ENCODE measurements around the gene BUD13.
A peak's percentile ranks its signal among the peaks of the same experiment; 100 is the strongest.

Gene BUD13

DNA sequence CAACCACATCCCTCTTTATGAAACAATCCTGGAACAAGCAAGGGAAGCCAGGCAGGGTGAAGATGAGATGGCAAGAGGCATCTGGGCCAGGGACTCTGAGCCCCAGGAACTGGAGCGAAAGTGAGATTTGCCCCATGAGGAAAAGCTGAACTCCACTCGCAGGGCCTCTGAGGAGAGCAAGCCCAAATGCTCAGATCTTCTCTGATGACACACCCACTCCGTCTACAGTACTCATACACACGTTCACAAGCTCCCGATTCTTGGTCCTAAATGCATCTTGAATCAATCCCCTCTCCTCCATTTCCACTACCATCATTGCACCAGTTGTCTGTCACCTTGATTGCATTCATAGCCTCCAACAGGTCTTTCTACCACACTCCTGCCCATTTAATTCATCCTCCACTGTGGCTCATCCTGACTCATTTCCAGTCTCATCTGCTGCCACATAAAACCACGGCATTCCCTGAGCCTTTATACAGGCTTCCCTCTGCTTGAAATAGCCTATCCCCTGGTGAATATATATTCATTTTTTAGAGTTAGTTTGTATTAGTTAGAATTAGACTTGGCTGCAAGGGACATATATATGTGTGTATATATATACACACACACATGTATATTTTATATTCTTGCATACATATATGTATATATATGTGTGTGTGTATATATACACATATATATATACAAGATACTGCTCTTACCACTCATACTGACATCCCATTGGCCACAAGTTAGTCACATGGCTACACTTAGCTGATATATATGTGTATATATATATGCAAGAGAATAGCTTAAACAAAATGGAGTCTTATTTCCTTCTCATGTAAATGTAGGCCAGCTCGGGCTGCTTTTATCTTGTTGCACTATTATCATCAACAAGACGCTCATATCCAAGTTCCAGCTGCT lies 20.3 kb upstream of the BUD13 start:
- DNase-seq (ENCODE audit: low read depth) = no peak

DNA sequence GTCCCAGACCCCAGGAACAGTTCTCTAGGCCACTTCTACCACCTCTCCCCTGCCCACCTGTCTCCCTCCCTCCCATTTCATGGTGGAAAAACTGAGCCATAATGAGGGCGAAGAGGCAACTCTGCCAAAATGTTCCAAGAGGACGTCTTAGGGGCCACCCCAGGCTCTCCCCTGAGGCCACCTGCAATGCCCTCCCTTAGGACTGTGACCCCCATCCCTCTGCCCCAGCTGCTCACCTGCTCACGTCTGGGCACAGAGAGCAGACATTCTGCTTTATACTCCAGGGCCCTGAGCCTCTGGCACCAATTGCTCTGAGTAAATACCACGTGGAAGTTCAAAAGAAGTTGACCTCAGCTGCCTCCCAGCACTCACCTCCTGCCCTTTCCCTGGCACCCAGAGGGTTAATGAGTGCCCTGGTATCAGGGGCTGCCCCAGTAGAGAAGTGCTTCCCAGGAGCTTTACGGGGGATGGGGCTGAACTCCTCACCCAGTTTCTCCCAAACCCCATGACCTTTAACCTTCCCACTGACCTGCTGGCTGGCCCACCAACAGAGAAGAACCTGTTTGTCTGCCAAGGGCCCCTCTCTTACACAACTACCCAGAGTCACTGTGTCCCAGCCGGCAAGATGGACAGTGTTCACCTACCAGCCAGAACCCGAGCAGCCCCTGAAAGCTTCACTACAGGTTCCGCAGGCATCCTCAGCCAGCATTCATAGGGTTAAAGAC lies 19.5 kb upstream of the BUD13 start:
- DNase-seq (ENCODE audit: low read depth) = no peak

DNA sequence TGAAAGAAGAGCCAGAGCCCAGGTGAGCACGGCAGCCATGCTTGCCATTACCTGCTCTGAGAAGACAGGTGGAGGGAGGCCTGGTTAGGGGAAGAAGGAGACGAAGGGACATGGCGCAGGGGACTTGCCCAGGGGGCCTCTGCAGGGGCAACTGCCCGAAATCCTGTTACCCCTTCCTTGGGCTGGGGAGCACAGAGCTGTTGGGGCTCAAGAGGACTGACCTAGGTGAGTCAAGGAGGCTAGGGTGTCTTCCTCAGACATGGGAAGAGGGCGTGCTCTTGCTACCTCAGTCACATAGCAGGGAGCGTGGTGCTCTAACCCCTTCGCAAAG lies 19.0 kb upstream of the BUD13 start, which contains the start of gene APOA5:
Gene APOA5, minus strand, starts transcription at position 67 of the 331 bp plus-strand sequence. Its CDS starts 19 bp downstream, at position 48.
- DNase-seq (ENCODE audit: low read depth) = no peak

DNA sequence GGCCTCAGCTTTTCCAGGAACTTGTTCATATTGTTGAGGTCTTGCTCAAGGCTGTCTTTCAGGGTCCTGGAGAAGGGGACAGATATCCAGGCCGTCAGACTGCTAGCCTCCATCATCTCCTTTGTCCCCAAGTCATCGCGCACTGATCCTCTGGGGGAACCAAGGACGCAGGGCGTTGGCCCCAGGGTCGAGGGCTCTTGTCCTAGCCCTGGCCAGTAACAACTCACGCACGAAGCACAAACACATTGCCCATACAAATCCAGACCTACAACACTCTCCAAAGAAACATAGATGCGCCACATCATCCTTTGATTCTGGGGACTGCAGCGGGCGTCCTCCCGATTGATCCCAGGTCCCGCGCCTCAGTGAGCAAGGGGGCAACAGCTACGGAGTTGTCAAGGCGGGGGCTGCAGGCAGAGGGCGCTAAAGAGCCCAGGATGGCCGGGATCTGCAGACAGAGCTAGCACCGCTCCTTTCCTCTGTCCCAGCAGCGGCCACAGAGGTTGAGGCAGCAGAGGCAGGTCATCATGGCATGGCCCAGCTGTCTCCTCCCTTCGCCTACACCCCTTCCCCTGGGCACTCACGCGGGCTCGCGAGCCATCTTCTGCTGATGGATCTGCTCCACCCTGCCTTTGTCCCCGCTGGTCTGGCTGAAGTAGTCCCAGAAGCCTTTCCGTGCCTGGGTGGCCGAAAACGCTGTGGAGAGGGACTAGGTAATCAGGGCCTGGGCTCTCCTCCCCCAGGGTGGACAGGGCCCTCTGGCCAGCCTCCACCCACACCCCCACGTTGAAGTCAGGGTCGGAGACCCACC lies 18.4 kb upstream of the BUD13 start:
- peak; percentile 65 for DNase-seq (ENCODE audit: low read depth)

DNA sequence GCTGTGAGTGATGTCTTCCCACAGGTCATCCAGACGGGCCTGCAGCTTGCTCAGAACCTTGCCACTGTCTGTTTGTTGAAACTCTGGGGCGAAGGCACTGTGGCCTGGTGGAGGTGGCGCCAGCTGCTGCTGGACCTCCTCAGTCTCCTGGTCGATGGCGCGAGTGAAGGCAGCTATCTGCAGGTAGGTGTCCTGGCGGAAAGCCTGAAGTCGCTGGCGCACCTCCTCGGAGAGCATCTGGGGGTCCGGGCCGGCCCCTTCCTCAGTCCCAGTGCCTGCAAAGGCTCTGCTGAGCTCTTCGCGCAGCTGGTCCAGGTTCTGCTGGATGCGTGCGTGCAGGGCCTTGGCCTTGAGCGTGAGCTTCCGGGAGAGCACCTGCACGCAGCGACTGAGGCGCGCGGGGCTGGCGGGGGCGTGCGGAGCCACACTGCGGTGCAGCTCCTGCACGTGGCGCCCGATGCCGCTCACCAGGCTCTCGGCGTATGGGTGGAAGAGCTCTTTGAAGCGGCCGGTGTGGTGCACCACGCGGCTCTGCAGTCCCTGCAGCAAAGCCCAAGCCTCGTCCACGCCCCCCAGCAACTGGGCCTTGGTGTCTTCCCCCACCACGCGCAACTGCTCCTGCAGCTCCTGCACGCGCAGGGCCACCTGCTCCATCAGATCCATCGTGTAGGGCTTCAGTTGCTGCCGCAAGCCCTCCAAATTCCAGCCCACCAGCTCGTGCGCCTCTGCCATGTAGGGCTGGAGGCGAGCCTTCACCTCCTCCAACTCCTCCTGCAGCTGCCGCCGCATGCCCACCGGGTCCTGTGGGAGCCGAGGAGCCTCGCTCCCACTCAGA lies 17.6 kb upstream of the BUD13 start:
- no peak for DNase-seq (ENCODE audit: low read depth)

DNA sequence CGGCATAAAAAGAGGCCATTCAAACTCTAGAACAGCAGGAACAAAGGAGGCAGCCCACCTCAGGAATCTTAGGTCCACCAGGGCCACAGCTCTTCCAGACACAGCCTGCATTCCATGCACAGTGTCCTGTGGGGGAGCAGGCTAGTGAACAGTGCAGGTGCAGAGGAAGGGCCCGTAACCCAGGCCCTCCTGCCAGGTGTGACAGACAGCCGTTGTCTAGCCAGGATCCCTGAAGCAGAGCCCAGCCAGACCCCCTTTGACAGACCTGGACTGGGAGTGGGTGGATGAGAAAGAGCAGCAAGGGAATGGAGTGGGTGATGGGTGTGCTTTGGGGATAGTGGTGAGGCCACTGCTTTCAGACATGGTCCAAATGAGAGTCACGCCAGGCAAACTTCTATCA lies 16.2 kb upstream of the BUD13 start:
- DNase-seq (ENCODE audit: low read depth) = no peak

DNA sequence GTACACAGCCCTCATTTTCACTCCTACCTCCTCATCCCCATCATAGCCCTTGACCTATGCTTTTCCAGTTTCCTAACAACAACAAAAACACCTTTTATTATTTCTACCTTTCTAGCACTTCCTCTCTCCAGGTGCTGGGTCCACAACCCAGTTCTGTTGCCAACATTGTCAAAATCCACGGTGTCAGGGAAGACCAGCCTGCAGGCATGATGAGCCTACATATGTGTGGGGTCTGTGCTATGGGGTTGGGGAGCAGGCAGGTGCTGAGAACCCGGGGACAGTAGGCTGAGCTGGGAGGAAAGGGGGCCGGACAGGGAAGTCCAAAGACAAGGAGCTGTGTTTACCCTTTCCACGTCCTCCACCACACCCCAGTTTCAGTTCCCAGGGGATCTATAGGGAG lies 15.7 kb upstream of the BUD13 start:
- no peak for DNase-seq (ENCODE audit: low read depth)

DNA sequence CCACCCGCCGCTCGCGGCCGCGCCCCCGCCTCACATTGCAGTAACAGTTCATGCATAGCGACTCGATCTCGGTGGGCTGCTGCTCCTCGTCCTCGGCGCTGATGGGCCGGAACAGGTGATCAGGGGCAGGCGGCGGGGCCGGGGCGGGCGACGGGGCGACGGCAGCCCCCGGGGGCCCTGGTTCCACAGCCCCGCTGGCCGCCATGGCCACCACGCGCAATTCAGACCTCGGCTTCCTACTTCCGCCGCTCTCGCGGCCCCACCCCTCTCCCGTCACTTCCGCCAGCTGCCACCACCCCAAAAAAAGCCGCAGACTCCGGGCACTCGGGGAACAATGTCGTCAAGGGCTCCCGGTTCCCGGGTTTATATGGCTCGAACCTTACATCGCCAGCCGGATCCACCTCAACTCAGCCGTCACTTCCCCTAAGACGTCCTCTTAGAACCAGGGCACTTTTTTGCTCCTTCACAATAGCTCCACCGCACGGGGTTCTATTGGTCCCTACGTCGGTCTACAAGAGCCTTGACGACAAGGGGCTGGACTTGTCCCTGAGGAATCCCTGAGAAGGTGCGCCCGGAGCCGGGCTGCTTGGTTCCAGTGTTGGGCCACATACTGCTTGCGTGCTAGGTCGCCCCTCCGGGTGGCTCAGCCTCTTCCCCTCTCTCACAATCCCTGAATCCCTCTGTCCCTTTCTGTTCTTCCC lies 15.1 kb upstream of the BUD13 start, which contains the start of gene ZPR1:
Gene ZPR1, minus strand, starts transcription at position 238 of the 701 bp plus-strand sequence. Its CDS starts 33 bp downstream, at position 205.
- peak; percentile 80 for DNase-seq (ENCODE audit: low read depth)

DNA sequence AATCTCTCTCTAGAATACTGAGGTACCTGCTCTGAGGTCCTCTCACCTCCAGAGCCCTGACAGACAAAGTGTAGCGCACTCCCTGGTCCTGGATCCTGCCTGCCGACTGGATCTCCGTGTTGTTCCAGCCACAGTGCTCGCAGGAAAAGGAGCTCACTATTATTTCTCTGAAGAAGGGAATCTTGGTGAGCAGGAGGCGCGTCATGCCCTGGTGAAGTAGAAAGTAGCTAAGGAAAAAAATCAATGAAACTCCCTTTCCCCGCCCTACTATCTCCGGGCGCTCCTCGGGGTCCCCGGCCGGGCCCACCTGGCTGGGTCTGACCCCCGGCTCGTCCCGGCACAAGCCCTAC lies 14.6 kb upstream of the BUD13 start:
- no peak for DNase-seq (ENCODE audit: low read depth)

DNA sequence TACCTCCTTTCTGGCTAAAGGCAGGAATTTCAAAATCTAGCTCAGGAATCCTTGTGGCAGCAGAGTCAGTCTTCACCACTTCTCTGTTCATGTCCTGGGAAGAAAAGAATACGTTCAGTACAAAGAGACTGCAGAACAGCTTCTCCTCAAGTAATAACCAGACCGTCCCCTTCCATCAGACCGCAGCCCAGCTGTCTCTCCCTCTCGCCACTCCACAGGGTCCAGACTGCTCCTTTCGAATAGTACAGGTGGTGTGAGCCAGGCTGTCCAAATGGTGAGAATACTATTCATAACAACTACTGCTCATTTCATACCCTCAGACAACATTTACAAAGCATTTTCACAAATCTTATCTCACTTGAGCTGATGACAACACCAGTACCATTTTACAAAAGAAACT lies 14.2 kb upstream of the BUD13 start:
- DNase-seq (ENCODE audit: low read depth) = no peak

DNA sequence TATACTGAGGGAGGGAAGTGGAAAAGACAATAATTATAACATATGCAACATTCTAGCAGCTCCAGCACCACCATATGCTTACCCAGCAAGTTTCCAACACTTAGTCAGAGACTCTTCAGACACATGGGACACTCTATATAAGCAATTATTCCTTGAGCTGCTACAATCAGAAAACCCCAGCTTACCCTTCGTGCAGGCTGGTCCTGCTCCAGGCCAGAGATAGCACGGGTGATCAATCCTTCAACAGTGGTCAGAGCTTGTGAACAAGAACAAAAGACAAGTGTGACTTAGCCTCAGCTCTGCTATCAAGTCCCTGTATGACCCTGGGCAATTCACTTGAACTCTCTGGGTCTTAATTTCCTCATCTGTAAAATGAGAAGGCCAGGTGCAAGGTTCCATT lies 13.5 kb upstream of the BUD13 start:
- no peak for DNase-seq (ENCODE audit: low read depth)

DNA sequence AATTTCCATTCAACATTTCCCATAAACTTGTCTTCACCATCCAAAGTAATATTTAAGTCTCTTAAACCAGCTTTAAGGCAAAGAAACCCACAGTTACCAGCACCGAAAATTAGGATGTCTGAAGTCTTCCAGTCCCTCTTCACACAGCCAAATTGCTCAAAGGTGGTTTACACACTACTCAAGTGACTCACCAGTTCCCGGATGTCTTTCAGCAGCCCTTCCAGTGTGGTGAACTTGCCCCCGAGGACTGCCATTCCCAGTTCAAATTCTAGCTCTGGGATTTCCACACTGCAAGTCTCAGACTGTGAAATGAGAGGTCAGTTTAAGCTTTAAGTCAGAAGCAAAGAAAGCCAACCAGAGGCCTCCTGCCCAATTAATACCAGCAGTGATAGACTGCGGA lies 9.9 kb upstream of the BUD13 start:
- no peak for DNase-seq (ENCODE audit: low read depth)

DNA sequence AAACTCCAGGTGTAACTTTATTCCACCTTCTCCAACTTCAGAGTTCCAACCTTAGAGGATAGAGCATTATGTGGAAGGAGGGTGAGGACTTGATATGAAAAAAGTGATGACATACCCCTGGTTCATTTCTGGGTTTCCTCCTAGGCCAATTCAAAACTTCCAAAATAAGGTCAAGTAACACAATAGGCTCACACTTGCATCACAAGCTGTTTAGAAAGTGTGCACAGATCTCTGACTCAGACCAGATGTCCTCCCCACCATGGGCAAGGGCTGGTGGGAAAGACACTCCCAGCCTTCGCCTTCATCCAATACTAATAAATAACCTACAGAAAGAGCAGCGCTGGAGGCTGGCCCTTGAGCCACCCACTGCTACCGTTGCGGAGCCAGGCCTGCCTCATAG lies 5.8 kb upstream of the BUD13 start:
- no peak for DNase-seq (ENCODE audit: low read depth)

DNA sequence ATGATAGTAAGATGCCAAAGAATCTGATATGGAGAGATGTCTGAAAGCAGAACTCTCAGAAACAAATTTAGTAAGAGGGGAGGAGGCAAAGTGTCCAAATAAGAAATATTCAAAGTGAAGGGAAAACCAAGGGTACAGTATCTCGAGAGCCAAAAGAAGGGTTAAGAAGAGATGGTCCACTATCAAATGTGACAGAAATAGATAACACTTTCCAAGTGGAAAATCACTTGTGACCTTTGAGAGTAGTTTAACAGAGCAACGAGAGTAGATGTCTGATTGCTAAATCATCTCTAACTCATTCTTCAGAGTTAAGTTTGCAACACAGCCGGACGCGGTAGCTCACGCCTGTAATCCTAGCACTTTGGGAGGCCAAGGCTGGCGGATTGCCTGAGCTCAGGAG lies 4.3 kb upstream of the BUD13 start:
- no peak for DNase-seq (ENCODE audit: low read depth)

DNA sequence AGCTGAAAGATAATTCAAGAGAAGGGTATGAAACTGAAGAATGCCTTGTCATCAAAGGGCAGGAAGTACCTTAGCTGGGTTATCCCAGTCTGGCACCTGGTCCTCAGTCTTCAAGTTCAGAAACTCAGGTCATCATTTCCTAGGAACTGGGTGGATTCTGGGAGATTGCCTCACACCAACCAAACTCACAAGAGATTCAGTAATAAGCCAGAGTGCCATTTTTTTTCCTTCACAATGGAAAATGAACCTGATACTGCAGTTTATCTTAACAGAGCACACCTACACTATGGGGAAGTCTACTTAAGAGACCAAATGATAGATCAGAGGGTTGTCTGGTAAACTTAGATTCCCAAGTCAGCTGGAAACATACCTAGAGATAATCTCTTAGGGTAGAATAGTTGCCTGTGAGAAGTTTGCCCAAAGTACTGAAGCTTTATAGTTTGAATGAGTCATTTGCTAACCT lies 3.8 kb upstream of the BUD13 start:
- no peak for DNase-seq (ENCODE audit: low read depth)

DNA sequence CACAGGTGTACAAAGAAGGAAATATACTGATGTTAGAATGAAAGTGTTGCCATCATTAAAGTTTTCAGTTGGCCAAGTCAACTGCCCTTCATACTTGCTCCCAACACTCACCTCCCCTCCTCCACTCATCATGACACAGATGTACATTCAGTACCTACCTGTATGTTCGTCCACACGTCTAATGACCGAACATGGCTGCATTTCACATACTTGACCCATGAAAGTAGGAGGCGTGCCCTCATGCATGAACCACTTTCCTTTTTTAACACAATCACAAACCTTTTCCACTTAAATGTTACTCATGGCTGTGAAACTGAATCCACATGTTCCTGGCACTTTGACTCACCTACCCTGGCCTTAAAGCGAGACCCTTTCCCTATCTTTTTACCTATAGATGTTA lies 3.2 kb upstream of the BUD13 start:
- DNase-seq (ENCODE audit: low read depth) = no peak

DNA sequence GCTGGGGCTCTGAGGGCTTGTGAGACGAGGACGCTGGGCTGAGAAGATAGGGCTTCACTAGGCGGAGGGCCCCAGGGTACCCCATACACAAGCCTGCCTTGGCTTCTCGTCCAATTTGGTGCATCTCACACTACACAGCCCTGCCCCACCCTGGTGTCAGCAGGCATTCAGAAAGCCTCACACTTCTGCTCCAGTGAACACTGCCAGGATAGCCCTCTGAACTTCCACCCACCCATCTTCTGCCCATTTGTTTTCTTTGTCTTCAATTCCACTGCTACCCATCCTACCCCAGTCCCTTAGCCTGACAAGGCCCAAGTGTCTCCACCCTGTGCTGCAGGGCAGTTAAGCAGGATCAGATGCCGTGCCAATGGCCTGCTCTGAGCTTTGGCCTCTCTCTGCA lies 1.9 kb upstream of the BUD13 start:
- no peak for DNase-seq (ENCODE audit: low read depth)

DNA sequence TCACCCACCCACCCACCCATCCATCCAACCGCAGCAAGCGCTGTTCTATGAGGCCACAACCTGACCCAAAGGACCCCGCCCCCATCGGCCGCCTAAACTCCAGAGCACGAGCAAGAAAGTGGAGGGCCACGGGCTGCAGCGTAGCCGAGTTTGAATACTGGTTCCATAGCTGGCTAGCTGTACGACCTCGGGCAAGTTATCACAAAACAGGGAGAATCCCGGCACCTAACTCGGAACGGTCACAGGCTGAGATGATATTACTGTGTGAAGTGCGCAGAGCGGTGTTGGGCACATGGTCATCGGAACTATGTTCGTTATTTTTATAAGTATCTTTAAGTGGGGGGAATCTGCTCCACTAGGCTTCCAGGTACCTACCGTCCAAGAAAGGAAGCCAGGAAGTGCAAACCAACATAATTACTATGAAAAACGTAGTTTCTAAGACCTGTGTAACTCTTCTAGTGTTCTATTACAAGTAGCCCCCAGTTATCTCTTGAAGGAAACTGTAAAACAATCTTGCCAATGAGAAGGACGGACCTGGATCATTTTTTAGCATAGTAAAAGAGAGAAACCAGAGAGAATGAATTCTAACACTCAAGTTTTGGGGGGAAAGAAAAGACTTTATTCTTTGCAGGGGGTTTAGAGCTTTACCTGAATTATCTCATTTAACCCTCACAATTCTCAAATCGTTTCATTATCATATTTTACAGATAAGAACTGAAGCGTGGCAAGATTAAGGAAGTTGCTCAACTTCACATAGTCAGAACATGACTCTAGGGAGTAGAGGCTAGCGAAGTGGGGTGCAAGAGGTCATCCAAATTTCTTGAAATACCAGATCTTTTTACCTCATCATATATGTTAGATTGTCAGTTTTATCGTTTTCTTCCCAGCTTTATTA lies 663 bp upstream of the BUD13 start:
- DNase-seq (ENCODE audit: low read depth) = no peak

DNA sequence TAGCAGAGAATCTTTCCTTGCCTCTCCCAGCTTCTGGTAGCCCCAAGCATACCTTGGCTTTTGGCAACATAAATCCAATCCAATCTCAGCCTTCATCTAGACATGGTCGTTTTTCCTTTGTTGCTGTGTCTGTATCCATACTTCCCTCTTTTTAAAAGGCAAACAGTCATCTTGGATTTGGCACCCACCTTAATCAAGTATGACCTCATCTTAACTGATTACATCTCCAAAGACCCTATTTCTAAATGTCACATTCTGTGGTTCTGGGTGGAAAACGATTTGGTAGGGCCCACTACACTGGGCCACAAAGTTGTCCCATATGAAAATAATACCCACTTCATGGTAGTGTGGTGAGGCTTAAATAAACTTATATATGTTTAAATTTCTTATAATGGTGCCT lies 852 bp downstream of the BUD13 start:
- DNase-seq (ENCODE audit: low read depth) = no peak

DNA sequence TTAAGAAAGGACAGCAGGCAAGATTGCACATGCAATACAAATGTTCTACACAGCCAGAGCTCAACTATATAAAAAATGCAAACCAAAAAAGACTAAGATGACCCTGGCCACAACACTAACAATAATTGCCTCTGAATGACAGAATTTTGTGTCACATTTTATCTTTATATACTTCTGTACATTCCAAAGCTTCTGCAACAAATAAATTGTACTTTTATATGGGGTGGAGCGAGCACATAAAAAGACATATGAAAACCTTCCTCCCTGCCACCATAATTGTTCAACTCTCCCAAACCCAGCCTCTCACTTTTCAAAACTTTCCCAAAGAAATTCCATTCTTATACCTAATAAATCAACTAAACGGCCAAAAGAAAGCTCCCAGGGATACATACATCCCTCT lies 10.7 kb downstream of the BUD13 start:
- no peak for DNase-seq (ENCODE audit: low read depth)

All from activated T-cell treated with anti-CD3 and anti-CD28 coated beads for 24 hours (primary cell).